Nephron (organoid): ENCODE results near the gene ARID1B.

ENCODE experiments used
- H3K27ac Mint-ChIP-seq, 3 experiments: 2 replicates each; pipeline ENCODE4 v1.8.0; 2020; ENCODE audit warnings: mixed read lengths in 3 of 3, mild to moderate bottlenecking in 2 of 3, moderate library complexity in 1 of 3
- H3K27me3 Mint-ChIP-seq: 2 replicates; pipeline ENCODE4 v1.8.0; 2021; ENCODE audit warnings: low read depth, mild to moderate bottlenecking, moderate library complexity, mixed read lengths
- H3K36me3 Mint-ChIP-seq: 2 replicates; pipeline ENCODE4 v1.8.0; 2020; ENCODE audit warnings: low read depth, mixed read lengths
- H3K4me1 Mint-ChIP-seq: 2 replicates; pipeline ENCODE4 v1.8.0; 2020; ENCODE audit warnings: mixed read lengths
- H3K4me3 Mint-ChIP-seq, 3 experiments: 2 replicates each; pipeline ENCODE4 v1.8.0; 2020; ENCODE audit warnings: mild to moderate bottlenecking in 3 of 3, mixed read lengths in 3 of 3, moderate library complexity in 2 of 3
- H3K9me3 Mint-ChIP-seq: 2 replicates; pipeline ENCODE4 v1.8.0; 2020; ENCODE audit warnings: mixed read lengths
- TF ChIP-seq, protein P1 (sequence below), 3 experiments: fragments of 200-600 bp; sonication (generic); IDR thresholded peaks; one replicate each; pipeline ENCODE4 v1.5.0; 2021; ENCODE audit warnings: antibody characterized with exemption in 3 of 3; ENCODE audit not compliant: unreplicated experiment in 3 of 3

Gene ARID1B

DNA sequence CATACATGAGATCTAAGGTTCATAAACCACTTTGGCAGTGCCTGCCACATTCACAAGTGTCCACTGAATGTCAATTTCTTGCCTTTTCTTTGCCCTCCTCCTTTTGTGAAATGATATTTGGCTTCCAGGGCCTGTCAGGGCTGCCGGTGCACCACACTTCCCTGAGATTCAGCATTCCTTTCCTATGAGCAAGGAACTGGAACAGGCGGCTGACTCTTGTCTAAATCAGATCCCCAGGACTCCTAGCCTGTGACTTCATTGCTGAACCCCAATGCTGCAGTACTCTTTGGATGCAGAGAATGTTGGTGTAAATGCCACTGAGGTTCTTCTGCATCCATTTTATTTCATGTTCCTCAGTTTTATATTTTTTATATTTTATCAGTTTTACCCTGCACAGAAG lies 172.2 kb downstream of the ARID1B start:
- TF ChIP-seq, protein P1, sequence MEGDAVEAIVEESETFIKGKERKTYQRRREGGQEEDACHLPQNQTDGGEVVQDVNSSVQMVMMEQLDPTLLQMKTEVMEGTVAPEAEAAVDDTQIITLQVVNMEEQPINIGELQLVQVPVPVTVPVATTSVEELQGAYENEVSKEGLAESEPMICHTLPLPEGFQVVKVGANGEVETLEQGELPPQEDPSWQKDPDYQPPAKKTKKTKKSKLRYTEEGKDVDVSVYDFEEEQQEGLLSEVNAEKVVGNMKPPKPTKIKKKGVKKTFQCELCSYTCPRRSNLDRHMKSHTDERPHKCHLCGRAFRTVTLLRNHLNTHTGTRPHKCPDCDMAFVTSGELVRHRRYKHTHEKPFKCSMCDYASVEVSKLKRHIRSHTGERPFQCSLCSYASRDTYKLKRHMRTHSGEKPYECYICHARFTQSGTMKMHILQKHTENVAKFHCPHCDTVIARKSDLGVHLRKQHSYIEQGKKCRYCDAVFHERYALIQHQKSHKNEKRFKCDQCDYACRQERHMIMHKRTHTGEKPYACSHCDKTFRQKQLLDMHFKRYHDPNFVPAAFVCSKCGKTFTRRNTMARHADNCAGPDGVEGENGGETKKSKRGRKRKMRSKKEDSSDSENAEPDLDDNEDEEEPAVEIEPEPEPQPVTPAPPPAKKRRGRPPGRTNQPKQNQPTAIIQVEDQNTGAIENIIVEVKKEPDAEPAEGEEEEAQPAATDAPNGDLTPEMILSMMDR (IDR thresholded peaks at IDR 0.05; ENCODE audit: unreplicated experiment in 3 of 3), result no peak
- Mint-ChIP-seq H3K27ac (peak overlapping the region in 2 of 3 experiments; percentile 30 to 38), H3K4me3 (no peak overlapping the region), H3K27me3 (no peaks in the 10 kb centered on the region), H3K36me3 (no peaks in the 10 kb centered on the region), H3K9me3 (no peaks in the 10 kb centered on the region), H3K4me1 (peaks cover 49% of the 10 kb centered on the region)

DNA sequence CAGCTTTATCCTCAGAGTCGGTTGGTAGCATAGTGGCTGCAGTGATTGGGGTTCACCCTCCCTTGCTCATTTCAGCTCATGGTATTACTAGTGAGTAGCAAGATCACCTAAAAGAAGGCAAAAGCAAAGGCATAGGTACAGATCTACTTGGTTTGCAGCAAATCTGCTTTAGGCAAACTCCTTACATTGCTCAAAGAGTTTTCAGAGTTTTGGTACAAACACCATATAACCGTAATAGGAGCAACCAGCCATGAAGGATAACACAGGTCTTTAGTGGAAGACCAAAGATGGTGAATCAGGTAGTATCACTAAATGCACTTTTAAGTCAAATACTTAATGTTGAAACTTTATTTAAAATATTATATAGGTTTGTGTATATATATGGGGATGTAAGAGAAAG lies 172.9 kb downstream of the ARID1B start:
- no peak overlapping the region for H3K4me3 Mint-ChIP-seq
- no peaks in the 10 kb centered on the region for H3K27me3 Mint-ChIP-seq
- peaks cover 56% of the 10 kb centered on the region for H3K4me1 Mint-ChIP-seq
- H3K36me3 Mint-ChIP-seq, result no peaks in the 10 kb centered on the region
- H3K27ac Mint-ChIP-seq, result peak overlapping the region in 1 of 3 experiments; percentile 60
- TF ChIP-seq, protein P1 (IDR thresholded peaks at IDR 0.05; ENCODE audit: unreplicated experiment in 3 of 3), result no peak
- no peaks in the 10 kb centered on the region for H3K9me3 Mint-ChIP-seq

DNA sequence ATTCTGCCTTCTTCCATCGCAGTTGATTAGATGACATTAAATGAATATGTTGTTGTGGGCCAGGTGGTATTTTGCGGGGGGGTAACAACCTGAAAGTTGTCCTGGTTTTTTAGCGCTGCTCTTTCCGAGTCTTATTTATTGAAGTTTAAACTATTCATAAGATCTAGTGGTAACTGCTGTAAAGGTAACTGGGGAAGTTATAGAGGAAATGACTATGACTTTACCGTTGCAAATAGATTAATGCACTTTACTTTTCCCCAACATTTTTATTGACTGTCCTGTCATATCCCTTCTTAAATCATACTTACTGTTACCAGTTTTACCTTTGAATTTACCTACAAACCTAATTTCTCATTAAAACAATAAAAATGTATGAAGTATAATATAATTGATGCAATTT lies 173.4 kb downstream of the ARID1B start:
- Mint-ChIP-seq H3K27me3 (no peaks in the 10 kb centered on the region), H3K4me1 (peaks cover 56% of the 10 kb centered on the region), H3K4me3 (no peak overlapping the region), H3K36me3 (no peaks in the 10 kb centered on the region), H3K27ac (peak overlapping the region in 1 of 3 experiments; percentile 60), H3K9me3 (no peaks in the 10 kb centered on the region)
- TF ChIP-seq, protein P1 (IDR thresholded peaks at IDR 0.05; ENCODE audit: unreplicated experiment in 3 of 3), result no peak

DNA sequence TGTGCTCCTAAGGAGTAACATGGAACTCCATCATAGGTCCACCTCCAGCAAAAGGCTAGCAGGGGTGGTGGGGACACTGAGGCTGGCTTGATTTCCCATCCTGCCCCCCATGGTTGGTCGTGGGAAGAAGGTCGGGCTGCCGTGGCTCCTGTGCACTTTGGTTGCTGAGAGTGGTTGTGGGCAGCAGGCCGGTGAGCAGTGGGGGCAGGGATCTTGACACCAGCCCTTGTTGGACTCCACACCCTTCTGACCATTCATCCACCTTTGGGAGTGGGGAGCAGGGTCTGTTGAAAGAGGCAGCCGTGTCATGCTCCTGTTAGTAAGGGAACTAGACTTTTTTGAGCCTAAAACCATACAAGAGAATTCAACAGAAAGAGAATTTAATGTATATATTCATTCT lies 175.2 kb downstream of the ARID1B start:
- Mint-ChIP-seq H3K27ac (peak overlapping the region; percentile 87 to 94 (median 93)), H3K4me3 (peak overlapping the region; percentile 10 to 75 (median 36)), H3K36me3 (no peaks in the 10 kb centered on the region), H3K27me3 (no peaks in the 10 kb centered on the region), H3K9me3 (no peaks in the 10 kb centered on the region), H3K4me1 (peaks cover 59% of the 10 kb centered on the region)
- TF ChIP-seq, protein P1 (IDR thresholded peaks at IDR 0.05; ENCODE audit: unreplicated experiment in 3 of 3), result no peak

DNA sequence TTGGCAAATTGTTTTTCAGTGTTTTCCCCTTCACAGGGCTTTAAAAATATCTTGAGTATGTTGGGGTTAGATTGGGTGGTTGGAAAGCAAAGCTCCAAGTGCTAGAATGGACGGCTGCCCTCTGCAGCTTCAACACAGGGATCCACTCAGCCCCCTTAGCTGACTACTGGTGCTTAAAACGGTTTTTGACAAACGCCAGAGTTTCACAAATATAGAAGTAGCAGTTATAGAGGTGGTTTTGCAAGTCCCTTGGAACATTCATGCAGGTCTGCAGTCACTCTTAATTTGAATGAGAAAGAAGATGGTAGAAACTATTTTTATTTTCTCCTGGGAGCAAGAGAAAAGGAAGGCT lies 175.9 kb downstream of the ARID1B start:
- Mint-ChIP-seq H3K27ac (peak overlapping the region; percentile 87 to 94 (median 93)), H3K4me3 (peak overlapping the region; percentile 51 to 62 (median 60)), H3K4me1 (peaks cover 66% of the 10 kb centered on the region), H3K36me3 (no peaks in the 10 kb centered on the region), H3K27me3 (no peaks in the 10 kb centered on the region), H3K9me3 (no peaks in the 10 kb centered on the region)
- TF ChIP-seq, protein P1 (IDR thresholded peaks at IDR 0.05; ENCODE audit: unreplicated experiment in 3 of 3), result no peak

DNA sequence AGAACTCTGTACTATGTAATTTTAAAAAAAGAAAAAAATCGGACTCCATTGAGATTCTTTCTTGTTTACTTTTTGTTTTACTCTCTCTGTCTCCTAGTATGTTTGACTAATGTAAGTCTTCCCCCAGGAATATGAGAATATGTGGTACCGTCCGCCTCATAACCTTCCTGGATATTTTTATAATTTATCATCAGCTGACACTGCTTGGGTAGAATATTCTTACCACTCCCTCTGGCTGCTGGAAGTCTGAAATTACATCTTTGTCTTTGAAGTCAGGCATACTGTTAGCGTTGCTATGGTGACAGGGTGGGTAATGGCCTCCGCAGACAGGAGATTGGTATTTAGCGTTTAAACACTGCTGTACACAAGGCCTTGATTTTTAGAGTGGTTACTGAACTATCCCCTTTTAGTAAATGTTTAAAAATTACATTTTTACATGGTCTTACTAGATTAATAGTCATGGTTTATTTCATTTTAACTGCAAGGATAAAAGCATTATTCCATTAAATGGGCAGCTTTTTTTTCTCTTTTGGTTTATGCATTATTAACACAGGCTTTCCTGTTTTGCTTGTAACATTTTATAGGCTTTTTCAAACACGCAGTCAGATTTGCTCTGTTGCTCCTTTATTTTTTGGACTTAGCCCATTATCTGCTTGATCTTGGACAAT lies 176.4 kb downstream of the ARID1B start:
- no peaks in the 10 kb centered on the region for H3K36me3 Mint-ChIP-seq
- H3K4me3 Mint-ChIP-seq, result peak overlapping the region; percentile 51 to 62 (median 60)
- H3K4me1 Mint-ChIP-seq, result peaks cover 71% of the 10 kb centered on the region
- H3K27me3 Mint-ChIP-seq, result no peaks in the 10 kb centered on the region
- H3K27ac Mint-ChIP-seq, result peak overlapping the region; percentile 87 to 94 (median 93)
- TF ChIP-seq, protein P1 (IDR thresholded peaks at IDR 0.05; ENCODE audit: unreplicated experiment in 3 of 3), result peak in 1 of 3 experiments; percentile 43
- no peaks in the 10 kb centered on the region for H3K9me3 Mint-ChIP-seq
